HG03432 (cell line): ENCODE measurements around the gene PLXNA3.

ENCODE experiments used
- ATAC-seq: cut with Tn5 transposase; IDR thresholded peaks from one replicate; pipeline ENCODE4 v1.9.1; 2021; ENCODE audit warnings: mild to moderate bottlenecking, moderate library complexity; ENCODE audit not compliant: unreplicated experiment

The PLXNA3 gene

DNA sequence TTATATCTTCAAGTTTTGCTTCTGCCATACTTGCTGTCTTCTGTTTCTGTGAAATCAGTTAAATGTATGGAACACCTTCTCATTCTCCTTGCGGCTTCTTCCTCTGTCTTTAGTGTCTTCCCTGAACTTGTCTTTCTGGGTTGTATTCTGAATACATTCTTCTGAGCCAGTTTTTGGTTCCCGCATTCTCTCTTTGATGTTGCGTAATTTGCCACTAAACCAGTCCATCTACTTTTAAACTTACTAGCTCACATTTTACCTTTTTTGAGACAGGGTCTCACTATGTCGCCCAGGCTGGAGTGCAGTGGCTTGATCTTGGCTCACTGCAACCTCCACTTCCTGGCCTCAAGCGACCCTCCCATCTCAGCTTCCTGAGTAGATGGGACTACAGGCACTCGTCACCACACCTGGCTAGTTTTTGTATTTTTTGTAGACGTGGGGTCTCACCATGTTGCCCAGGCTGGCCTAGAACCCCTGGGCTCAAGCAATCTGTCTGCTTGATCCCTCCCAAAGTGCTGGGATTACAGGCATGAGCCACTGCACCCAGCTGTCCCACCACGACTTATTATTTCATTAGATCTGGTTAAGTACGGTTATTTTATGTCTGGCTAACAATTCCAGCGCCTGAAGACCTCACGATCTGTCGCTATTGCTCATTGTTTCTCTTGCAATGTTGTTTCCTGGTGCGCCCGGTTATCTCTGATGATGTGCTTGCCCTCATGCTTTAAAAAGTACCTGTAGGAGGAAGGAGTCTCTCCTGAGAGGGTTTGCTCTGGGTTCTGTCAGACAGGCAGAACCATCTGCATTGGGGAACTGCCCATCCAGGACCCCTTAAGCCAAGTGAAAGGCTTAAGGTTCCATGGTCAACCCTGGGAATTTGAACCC, 67.8 kb downstream of the PLXNA3 start:
- ATAC-seq: no peak

DNA sequence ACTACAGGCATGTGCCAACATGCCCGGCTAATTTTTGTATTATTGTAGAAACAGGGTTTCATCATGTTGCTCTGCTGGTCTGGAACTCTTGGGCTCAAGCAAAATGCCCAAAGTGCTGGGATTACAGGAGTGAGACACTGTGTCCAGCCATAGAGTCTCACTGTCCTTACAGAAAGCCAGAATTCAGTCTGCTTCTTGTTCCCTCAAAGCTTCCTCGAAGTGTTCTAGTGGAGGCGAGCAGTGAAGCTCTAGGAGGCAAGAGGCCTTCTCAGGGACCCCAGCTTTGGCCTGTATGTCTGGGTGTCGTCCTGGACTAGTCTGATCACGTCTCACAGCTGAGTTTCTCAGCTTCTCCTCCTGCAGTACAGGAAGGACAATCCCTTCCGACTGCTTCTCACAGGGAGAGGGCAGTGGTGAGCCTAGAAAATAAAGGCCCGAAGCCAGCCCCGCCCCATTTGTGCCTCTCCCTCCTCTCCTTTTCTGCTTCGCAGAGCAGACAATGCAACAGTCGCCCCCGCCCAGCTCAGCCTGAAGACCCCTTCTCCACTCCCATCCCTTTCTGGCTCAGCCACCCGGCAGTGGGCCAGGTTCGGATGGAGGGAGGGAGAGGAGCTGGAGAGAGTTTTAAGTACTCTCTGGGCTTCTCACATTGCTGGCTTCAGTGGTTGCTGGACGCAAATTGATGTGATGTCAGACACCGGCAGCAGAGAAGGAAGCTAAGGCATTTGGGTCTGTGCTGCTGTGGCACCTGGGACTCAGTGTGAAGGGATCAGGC, 69.0 kb downstream of the PLXNA3 start:
- peak; percentile 72 for ATAC-seq
